Measurements from ENCODE around the gene OVCA2.

Gene OVCA2

GRCh38 chr17:2092253-2092652, 50.4 kb downstream of the OVCA2 start:
- Histone ChIP-seq H4K20me1 (ENCODE audit: insufficient read depth, low read length) (peaks cover 5% of the 10 kb centered on the region; the same call in 1 of the 2 replicates), H3K27me3 (ENCODE audit: insufficient read depth, low read length, poor library complexity) (no peaks in the 10 kb centered on the region), H3K9ac (ENCODE audit: low read depth, low read length) (no peak overlapping the region), H3K4me3 (ENCODE audit: low read depth in 1 of 2, low read length in 2 of 2) (no peak overlapping the region), H3K36me3 (ENCODE audit: insufficient read depth, low read length) (peaks cover 19% of the 10 kb centered on the region), H3K79me2 (ENCODE audit: insufficient read depth, low read length) (no peaks in the 10 kb centered on the region), H3K4me1 (ENCODE audit: insufficient read depth, low read length) (peaks cover 39% of the 10 kb centered on the region), H3K27ac (ENCODE audit: low read length) (no peak overlapping the region), H3K4me2 (ENCODE audit: insufficient read depth, low read length) (no peak overlapping the region), H3K9me3 (ENCODE audit: insufficient read depth, low read length, severe bottlenecking) (no peaks in the 10 kb centered on the region), H2AFZ (ENCODE audit: low read depth, low read length) (no peak overlapping the region)
- no peak for ATAC-seq (ENCODE audit: insufficient read depth, low read depth)
- TF ChIP-seq EZH2 (IDR thresholded peaks at IDR 0.05; ENCODE audit: borderline replicate concordance, low read depth, low read length, severe bottlenecking) (no peak), CTCF (IDR thresholded peaks at IDR 0.05; ENCODE audit: borderline replicate concordance, extremely low read depth, low read length, poor library complexity, severe bottlenecking) (no peak)
- DNase-seq, result no peak

All from DND-41 (cell line).